ENCODE measurements around the gene PITPNM1. TPM values are rescaled to one million over a fixed set of nuclear protein-coding genes. Genes with fewer than 3 reads are reported as not detected.

The PITPNM1 gene
- total and polyA plus RNA-seq, 7 donors = 3.2 to 69.1 (median 16.0) TPM

- H3K36me3 ChIP-seq = no peaks in the 10 kb centered on the region
- TF ChIP-seq EP300 (IDR thresholded peaks at IDR 0.05) = no peak
- no peak for TF ChIP-seq CTCF (IDR thresholded peaks at IDR 0.05)
- TF ChIP-seq POLR2AphosphoS5 (IDR thresholded peaks at IDR 0.05) = no peak
- no peak for TF ChIP-seq POLR2A (IDR thresholded peaks at IDR 0.05)
- no peak for DNase-seq
- peaks cover 9 to 39% (median 27%) of the 10 kb centered on the region in 3 donors for H3K27me3 ChIP-seq
- H3K4me1 ChIP-seq = peaks cover 0 to 19% (median 15%) of the 10 kb centered on the region in 4 donors
- H3K27ac ChIP-seq = no peak overlapping the region
- no peak overlapping the region for H3K4me3 ChIP-seq
- intact Hi-C loops (cut with DNase I) = no loop called here
- WGBS, 2 donors = 97% methylated on average over 26 of the region's 26 CpGs
- H3K9me3 ChIP-seq = no peaks in the 10 kb centered on the region
These were observed 5.2 kb downstream of the PITPNM1 start for GRCh38 chr11:67499808-67500483.

- H3K4me1 ChIP-seq = peaks cover 0 to 5% (median 2%) of the 10 kb centered on the region in 4 donors
- WGBS, 2 donors = 92 to 94% methylated on average over 21 of the region's 21 CpGs
- TF ChIP-seq POLR2A (IDR thresholded peaks at IDR 0.05) (no peak), CTCF (IDR thresholded peaks at IDR 0.05) (no peak), EP300 (IDR thresholded peaks at IDR 0.05) (no peak), POLR2AphosphoS5 (IDR thresholded peaks at IDR 0.05) (no peak)
- no peaks in the 10 kb centered on the region for H3K9me3 ChIP-seq
- no peak overlapping the region for H3K27ac ChIP-seq
- H3K27me3 ChIP-seq = peaks cover 0 to 25% (median 13%) of the 10 kb centered on the region in 3 donors
- H3K4me3 ChIP-seq = no peak overlapping the region
- DNase-seq = no peak
- intact Hi-C loops (cut with DNase I) = no loop called here
- H3K36me3 ChIP-seq = peaks cover 0 to 6% (median 0%) of the 10 kb centered on the region in 4 donors
These were observed 6.6 kb downstream of the PITPNM1 start for GRCh38 chr11:67498544-67498972.

- intact Hi-C loops (cut with DNase I) = no loop called here
- Histone ChIP-seq H3K27me3 (peaks cover 0 to 17% (median 5%) of the 10 kb centered on the region in 3 donors), H3K4me1 (no peaks in the 10 kb centered on the region), H3K27ac (no peak overlapping the region), H3K9me3 (no peaks in the 10 kb centered on the region), H3K36me3 (peaks cover 0 to 12% (median 0%) of the 10 kb centered on the region in 4 donors), H3K4me3 (no peak overlapping the region)
- 96% methylated on average over 21 of the region's 21 CpGs for WGBS, 2 donors
- no peak for DNase-seq
- TF ChIP-seq EP300 (IDR thresholded peaks at IDR 0.05) (no peak), CTCF (IDR thresholded peaks at IDR 0.05) (no peak), POLR2AphosphoS5 (IDR thresholded peaks at IDR 0.05) (no peak), POLR2A (IDR thresholded peaks at IDR 0.05) (no peak)
These were observed 7.4 kb downstream of the PITPNM1 start for GRCh38 chr11:67497656-67498291.

GRCh38 chr11:67496113-67496512 is 9.1 kb downstream of the PITPNM1 start:
- Histone ChIP-seq H3K4me1 (no peaks in the 10 kb centered on the region), H3K9me3 (no peaks in the 10 kb centered on the region), H3K27me3 (peaks cover 0 to under 1% (median 0%) of the 10 kb centered on the region in 3 donors), H3K4me3 (no peak overlapping the region), H3K27ac (no peak overlapping the region), H3K36me3 (peaks cover 0 to 26% (median 0%) of the 10 kb centered on the region in 4 donors)
- intact Hi-C loops (cut with DNase I) = no loop called here
- TF ChIP-seq POLR2AphosphoS5 (IDR thresholded peaks at IDR 0.05) = no peak
- TF ChIP-seq EP300 (IDR thresholded peaks at IDR 0.05) = no peak
- DNase-seq = no peak
- WGBS, 2 donors = 96 to 97% methylated on average over 12 of the region's 12 CpGs

- no peak overlapping the region for H3K4me3 ChIP-seq
These were observed 9.7 kb downstream of the PITPNM1 start for GRCh38 chr11:67495234-67496005.

More at GRCh38 chr11:67495234-67496005, 9.7 kb downstream of the PITPNM1 start:
- no peak for DNase-seq
- intact Hi-C loops (cut with DNase I) = no loop called here
- 93 to 94% methylated on average over 16 of the region's 16 CpGs for WGBS, 2 donors
- no peaks in the 10 kb centered on the region for H3K4me1 ChIP-seq
- H3K27ac ChIP-seq = no peak overlapping the region
- no peaks in the 10 kb centered on the region for H3K9me3 ChIP-seq
- TF ChIP-seq EP300 (IDR thresholded peaks at IDR 0.05) (no peak), POLR2AphosphoS5 (IDR thresholded peaks at IDR 0.05) (no peak), POLR2A (IDR thresholded peaks at IDR 0.05) (no peak), CTCF (IDR thresholded peaks at IDR 0.05) (no peak)
- H3K27me3 ChIP-seq = no peaks in the 10 kb centered on the region
- H3K36me3 ChIP-seq = peaks cover 0 to 33% (median 3%) of the 10 kb centered on the region in 4 donors

All from sigmoid colon (tissue), 7 donors.